Neural cell (in vitro differentiated cells): ENCODE data around the gene ADAMTS2. TPM values are rescaled to one million over a fixed set of nuclear protein-coding genes. Genes with fewer than 3 reads are reported as not detected.

Source experiments
- H2AFZ ChIP-seq: fragments of 200-600, 300-800 bp; sonication (generic), shearing (Covaris generic); 2 replicates; pipeline ENCODE4 v1.6.0; 2014; ENCODE audit warnings: low read depth, mild to moderate bottlenecking, antibody characterized with exemption, low read length, moderate library complexity
- H3F3A ChIP-seq: fragments of 200-600 bp; shearing (Covaris generic); 2 replicates; pipeline ENCODE4 v1.6.1; 2016; ENCODE audit warnings: mild to moderate bottlenecking, moderate library complexity, mixed read lengths, antibody characterized with exemption, low read length; ENCODE audit not compliant: insufficient read depth, poor library complexity, severe bottlenecking
- H3K27ac ChIP-seq: fragments of 200-600, 300-800 bp; sonication (generic), shearing (Covaris generic); 2 replicates; pipeline ENCODE4 v1.5.1; 2014; ENCODE audit warnings: mild to moderate bottlenecking, low read length, moderate library complexity
- H3K27me3 ChIP-seq: fragments of 300-800, 200-600 bp; sonication (generic), shearing (Covaris generic); 2 replicates; pipeline ENCODE4 v1.6.0; 2014; ENCODE audit warnings: mild to moderate bottlenecking, low read depth, low read length, moderate library complexity; ENCODE audit not compliant: insufficient read depth
- H3K36me3 ChIP-seq: fragments of 300-800, 200-600 bp; sonication (generic), shearing (Covaris generic); 2 replicates; pipeline ENCODE4 v1.5.1; 2014; ENCODE audit warnings: mild to moderate bottlenecking, antibody characterized with exemption, low read length, moderate library complexity; ENCODE audit not compliant: insufficient read depth
- H3K4me2 ChIP-seq: fragments of 300-800, 200-600 bp; sonication (generic), shearing (Covaris generic); 2 replicates; pipeline ENCODE4 v1.6.0; 2014; ENCODE audit warnings: mild to moderate bottlenecking, low read length
- H3K4me3 ChIP-seq: fragments of 300-800, 200-600 bp; sonication (generic), shearing (Covaris generic); 2 replicates; pipeline ENCODE4 v1.5.1; 2014; ENCODE audit warnings: mild to moderate bottlenecking, low read length, moderate library complexity
- H3K79me2 ChIP-seq: fragments of 200-600 bp; shearing (Covaris generic); replicated peaks from 2 replicates; pipeline ENCODE4 v1.6.0; 2014; ENCODE audit warnings: mild to moderate bottlenecking, low read length, moderate library complexity; ENCODE audit not compliant: insufficient read depth
- H3K9ac ChIP-seq: fragments of 300-800, 200-600 bp; sonication (generic), shearing (Covaris generic); 2 replicates; pipeline ENCODE4 v1.6.1; 2016; ENCODE audit warnings: mild to moderate bottlenecking, low read length, mixed read lengths
- H3K9me2 ChIP-seq: fragments of 200-600 bp; shearing (Covaris generic); 2 replicates; pipeline ENCODE4 v1.6.1; 2016; ENCODE audit warnings: mild to moderate bottlenecking, low read length, mixed read lengths; ENCODE audit not compliant: insufficient read depth
- H3K9me3 ChIP-seq: fragments of 200-600, 300-800 bp; sonication (generic), shearing (Covaris generic); 2 replicates; pipeline ENCODE4 v1.6.1; 2016; ENCODE audit warnings: mild to moderate bottlenecking, mixed run types, low read length, moderate library complexity, mixed read lengths
- H4K20me1 ChIP-seq: fragments of 200-600 bp; shearing (Covaris generic); 2 replicates; pipeline ENCODE4 v1.6.1; 2016; ENCODE audit warnings: mild to moderate bottlenecking, mixed run types; ENCODE audit not compliant: insufficient read depth
- CTCF ChIP-seq: fragments of 450-650 bp; IDR thresholded peaks from 2 replicates; pipeline ENCODE4 v1.5.1; 2014; ENCODE audit warnings: antibody characterized with exemption, mild to moderate bottlenecking, moderate library complexity; ENCODE audit not compliant: poor library complexity, severe bottlenecking
- EP300 ChIP-seq: fragments of 450-650 bp; conservative IDR thresholded peaks from 2 replicates; pipeline ENCODE4 v1.6.1; 2014; ENCODE audit warnings: antibody characterized with exemption, mild to moderate bottlenecking, moderate library complexity; ENCODE audit not compliant: poor library complexity, severe bottlenecking
- EZH2 ChIP-seq: fragments of 200-600, 300-800 bp; shearing (Covaris generic), sonication (generic); IDR thresholded peaks from 2 replicates; pipeline ENCODE4 v1.6.1; 2014; ENCODE audit warnings: antibody characterized with exemption, low read length, borderline replicate concordance, mild to moderate bottlenecking; ENCODE audit not compliant: insufficient read depth, poor library complexity, severe bottlenecking
- MXI1 ChIP-seq: fragments of 450-650 bp; conservative IDR thresholded peaks from 2 replicates; pipeline ENCODE4 v1.6.1; 2014; ENCODE audit warnings: antibody characterized with exemption, mild to moderate bottlenecking; ENCODE audit not compliant: poor library complexity, severe bottlenecking
- POLR2AphosphoS5 ChIP-seq: IDR thresholded peaks from 2 replicates; pipeline ENCODE4 v1.6.1; 2012
- RAD21 ChIP-seq: fragments of 450-650 bp; conservative IDR thresholded peaks from 2 replicates; pipeline ENCODE4 v1.6.1; 2014; ENCODE audit warnings: antibody characterized with exemption, mild to moderate bottlenecking, moderate library complexity
- REST ChIP-seq: IDR thresholded peaks from 2 replicates; pipeline ENCODE4 v1.6.1; 2012; ENCODE audit warnings: borderline replicate concordance
- SMC3 ChIP-seq: fragments of 450-650 bp; conservative IDR thresholded peaks from 2 replicates; pipeline ENCODE4 v1.6.1; 2014; ENCODE audit warnings: antibody characterized with exemption, mild to moderate bottlenecking, moderate library complexity; ENCODE audit not compliant: poor library complexity
- TAF1 ChIP-seq: IDR thresholded peaks from 2 replicates; pipeline ENCODE4 v1.6.1; 2012; ENCODE audit warnings: low read depth
- polyA plus RNA-seq: library from polyadenylated mRNA; depleted of rRNA; stranded (reverse); fragments of >200 nt; gene quantifications from 2 replicates; pipeline ENCODE4 v1.2.3, GENCODE V29; 2014

The ADAMTS2 gene
- polyA plus RNA-seq, 1 donor from 2014 or later = 0.61 TPM

GRCh38 chr5:179244044-179244443, 101.2 kb downstream of the ADAMTS2 start:
- no peaks in the 10 kb centered on the region for H3K9me2 ChIP-seq
- no peaks in the 10 kb centered on the region for H3K9me3 ChIP-seq
- H3K4me2 ChIP-seq = no peak overlapping the region
- no peaks in the 10 kb centered on the region for H4K20me1 ChIP-seq
- H3K27ac ChIP-seq = no peak overlapping the region
- H3K4me3 ChIP-seq = no peak overlapping the region
- H3F3A ChIP-seq = no peaks in the 10 kb centered on the region
- H2AFZ ChIP-seq = no peak overlapping the region
- no peak overlapping the region for H3K9ac ChIP-seq
- H3K79me2 ChIP-seq = no peaks in the 10 kb centered on the region
- TF ChIP-seq TAF1 = no peak
- TF ChIP-seq MXI1 = no peak
- TF ChIP-seq REST = no peak
- no peaks in the 10 kb centered on the region for H3K36me3 ChIP-seq
- no peaks in the 10 kb centered on the region for H3K27me3 ChIP-seq

GRCh38 chr5:179243333-179243732, 101.9 kb downstream of the ADAMTS2 start:
- Histone ChIP-seq H3K79me2 (no peaks in the 10 kb centered on the region), H3K9me2 (no peaks in the 10 kb centered on the region), H2AFZ (no peak overlapping the region), H3K27me3 (no peaks in the 10 kb centered on the region), H3K27ac (no peak overlapping the region), H3F3A (no peaks in the 10 kb centered on the region), H3K36me3 (no peaks in the 10 kb centered on the region), H3K9me3 (no peaks in the 10 kb centered on the region), H3K4me2 (no peak overlapping the region), H3K9ac (no peak overlapping the region), H4K20me1 (no peaks in the 10 kb centered on the region), H3K4me3 (no peak overlapping the region)
- TF ChIP-seq EZH2 = no peak
- TF ChIP-seq TAF1 = no peak
- TF ChIP-seq REST = no peak
- TF ChIP-seq RAD21 = no peak
- TF ChIP-seq MXI1 = no peak
- no peak for TF ChIP-seq EP300
- TF ChIP-seq CTCF = no peak
- no peak for TF ChIP-seq SMC3
- no peak for TF ChIP-seq POLR2AphosphoS5
